Type B pancreatic cell (in vitro differentiated cells): Measurements from ENCODE around the gene UBE2G2. TPM values are rescaled to one million over a fixed set of nuclear protein-coding genes. Genes with fewer than 3 reads are reported as not detected.

Experiments used
- DNase-seq: peaks from one replicate; pipeline ENCODE4 v3.0.0; 2021; ENCODE audit warnings: mixed read lengths; ENCODE audit not compliant: unreplicated experiment; ENCODE audit errors: extremely low spot score
- H3K27ac Mint-ChIP-seq: 2 replicates; pipeline ENCODE4 v1.8.0; 2021; ENCODE audit warnings: mild to moderate bottlenecking, mixed read lengths
- H3K27me3 Mint-ChIP-seq: 2 replicates; pipeline ENCODE4 v1.8.0; 2021; ENCODE audit warnings: mixed read lengths
- H3K36me3 Mint-ChIP-seq: 2 replicates; pipeline ENCODE4 v1.8.0; 2021; ENCODE audit warnings: mixed read lengths
- H3K4me1 Mint-ChIP-seq: one replicate; pipeline ENCODE4 v1.8.0; 2021; ENCODE audit warnings: mixed read lengths; ENCODE audit not compliant: unreplicated experiment
- H3K4me3 Mint-ChIP-seq: 2 replicates; pipeline ENCODE4 v1.8.0; 2021; ENCODE audit warnings: mild to moderate bottlenecking, mixed read lengths
- H3K9me3 Mint-ChIP-seq: 2 replicates; pipeline ENCODE4 v1.8.0; 2021; ENCODE audit warnings: mixed read lengths
- CTCF ChIP-seq: fragments of 200-600 bp; sonication (generic); conservative IDR thresholded peaks from 2 replicates; pipeline ENCODE4 v1.5.0; 2021; ENCODE audit warnings: antibody characterized with exemption, mild to moderate bottlenecking
- long read RNA-seq: library from polyadenylated mRNA; unstranded; transcript quantifications from one replicate; pipeline ENCODE4 v2.0.0, GENCODE V29; 2020
- total RNA-seq: library from RNA; stranded (reverse); gene quantifications from 2 replicates; pipeline ENCODE4 v1.2.1, GENCODE V29; 2021; ENCODE audit warnings: low replicate concordance

UBE2G2 gene, protein sequence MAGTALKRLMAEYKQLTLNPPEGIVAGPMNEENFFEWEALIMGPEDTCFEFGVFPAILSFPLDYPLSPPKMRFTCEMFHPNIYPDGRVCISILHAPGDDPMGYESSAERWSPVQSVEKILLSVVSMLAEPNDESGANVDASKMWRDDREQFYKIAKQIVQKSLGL
- total RNA-seq: 75.6 and 92.4 TPM in 2 replicates
- long read RNA-seq, full-length matches to known transcripts: 96 of 111 reads
- long read RNA-seq, partial matches to known transcripts: 3 of 111 reads
- long read RNA-seq, other reads (novel, unspliced or antisense): 12 of 111 reads

GRCh38 chr21:44801468-44802395 lies at the start of gene UBE2G2:
Gene UBE2G2, minus strand, starts transcription at chr21:44801820. Its CDS starts 72 bp downstream, at chr21:44801748.
- H3K27ac Mint-ChIP-seq: peak within 1 kb of the TSS; percentile 93
- peak; percentile 93 for DNase-seq
- peak; percentile 5 for TF ChIP-seq CTCF
- H3K9me3 Mint-ChIP-seq: no peaks in the 10 kb centered on the region
- peaks cover 30% of the 10 kb centered on the region for H3K4me1 Mint-ChIP-seq
- H3K36me3 Mint-ChIP-seq: peaks cover 19% of the 10 kb centered on the region
- H3K4me3 Mint-ChIP-seq: peak within 1 kb of the TSS; percentile 99
- H3K27me3 Mint-ChIP-seq: no peaks in the 10 kb centered on the region

DNA sequence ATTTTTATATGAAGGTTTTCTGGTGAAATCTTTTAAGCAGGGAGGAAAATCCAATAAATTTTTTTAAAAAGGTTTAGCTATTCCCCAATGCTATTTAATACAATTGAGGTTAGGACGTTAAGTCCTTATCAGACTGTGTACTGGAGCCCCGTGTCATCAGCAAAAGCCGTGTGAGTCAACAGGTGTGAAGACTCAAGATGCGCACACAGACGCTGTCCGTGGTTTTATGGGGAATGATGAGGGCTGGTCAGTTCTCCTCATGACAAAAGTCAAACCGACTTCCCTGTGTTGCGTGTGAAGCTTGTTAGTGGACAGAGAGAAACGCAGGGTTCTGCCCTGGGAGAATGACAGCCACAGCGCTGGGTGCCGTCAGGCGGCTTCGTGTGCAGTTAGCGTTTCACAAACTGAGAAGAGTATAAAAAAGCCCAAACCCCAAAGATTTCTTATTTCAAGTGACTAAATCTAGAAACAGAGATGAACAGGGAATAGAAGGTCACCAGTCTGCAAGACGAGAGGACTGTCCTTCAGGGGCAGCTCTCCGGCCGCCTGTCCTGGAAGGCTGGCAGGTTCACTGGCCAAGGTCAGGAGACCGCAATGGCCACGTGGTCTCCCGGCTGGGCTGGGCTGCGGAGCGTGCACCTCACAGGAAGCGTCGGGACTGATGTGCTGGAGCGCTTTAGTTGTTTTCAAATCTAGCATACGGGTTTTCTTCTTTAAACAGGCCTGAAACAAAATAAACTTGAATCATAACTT lies 49.5 kb upstream of the UBE2G2 start:
- Mint-ChIP-seq H3K36me3 (peaks cover 15% of the 10 kb centered on the region), H3K9me3 (no peaks in the 10 kb centered on the region)

GRCh38 chr21:44850208-44850800 lies 48.7 kb upstream of the UBE2G2 start:
- DNase-seq: no peak
- TF ChIP-seq CTCF: no peak
- peaks cover 5% of the 10 kb centered on the region for H3K4me1 Mint-ChIP-seq
- no peak overlapping the region for H3K27ac Mint-ChIP-seq
- no peak overlapping the region for H3K4me3 Mint-ChIP-seq
- no peaks in the 10 kb centered on the region for H3K9me3 Mint-ChIP-seq
- H3K27me3 Mint-ChIP-seq: no peaks in the 10 kb centered on the region
- peaks cover 15% of the 10 kb centered on the region for H3K36me3 Mint-ChIP-seq

More for the DNA sequence above, 49.5 kb upstream of the UBE2G2 start:
- no peak for TF ChIP-seq CTCF
- DNase-seq: no peak
- peaks cover 4% of the 10 kb centered on the region for H3K4me1 Mint-ChIP-seq
- H3K4me3 Mint-ChIP-seq: no peak overlapping the region
- H3K27me3 Mint-ChIP-seq: no peaks in the 10 kb centered on the region
- H3K27ac Mint-ChIP-seq: no peak overlapping the region

DNA sequence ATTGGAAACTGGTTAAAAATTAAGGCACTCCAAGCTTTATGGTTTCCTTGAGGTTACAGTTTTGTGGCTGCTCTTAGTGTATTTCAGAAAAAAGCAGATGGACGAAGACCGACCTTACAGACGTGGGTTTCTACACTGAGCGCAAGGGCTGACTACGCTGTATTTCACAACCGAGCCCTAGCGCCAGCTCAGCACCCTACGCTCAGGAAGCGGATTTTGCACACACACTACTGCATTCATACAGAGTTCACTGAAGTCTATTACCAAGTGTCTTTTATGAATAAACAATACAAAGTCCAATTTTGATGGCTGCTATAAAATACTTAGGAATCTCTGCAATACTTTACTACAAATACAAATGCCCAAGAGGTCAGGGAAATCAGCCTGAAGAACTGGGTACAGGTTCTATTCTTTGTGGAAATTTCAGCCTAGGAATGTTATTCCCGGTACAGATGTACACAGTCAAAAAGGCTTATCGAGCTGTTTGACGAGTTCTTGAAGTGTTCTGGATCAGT lies 48.1 kb upstream of the UBE2G2 start:
- Mint-ChIP-seq H3K27ac (no peak overlapping the region), H3K4me1 (peaks cover 6% of the 10 kb centered on the region), H3K4me3 (no peak overlapping the region), H3K36me3 (peaks cover 15% of the 10 kb centered on the region), H3K27me3 (peaks cover under 1% of the 10 kb centered on the region), H3K9me3 (no peaks in the 10 kb centered on the region)
- no peak for DNase-seq
- no peak for TF ChIP-seq CTCF
